ENCODE results near the gene ZNF581.

DNA sequence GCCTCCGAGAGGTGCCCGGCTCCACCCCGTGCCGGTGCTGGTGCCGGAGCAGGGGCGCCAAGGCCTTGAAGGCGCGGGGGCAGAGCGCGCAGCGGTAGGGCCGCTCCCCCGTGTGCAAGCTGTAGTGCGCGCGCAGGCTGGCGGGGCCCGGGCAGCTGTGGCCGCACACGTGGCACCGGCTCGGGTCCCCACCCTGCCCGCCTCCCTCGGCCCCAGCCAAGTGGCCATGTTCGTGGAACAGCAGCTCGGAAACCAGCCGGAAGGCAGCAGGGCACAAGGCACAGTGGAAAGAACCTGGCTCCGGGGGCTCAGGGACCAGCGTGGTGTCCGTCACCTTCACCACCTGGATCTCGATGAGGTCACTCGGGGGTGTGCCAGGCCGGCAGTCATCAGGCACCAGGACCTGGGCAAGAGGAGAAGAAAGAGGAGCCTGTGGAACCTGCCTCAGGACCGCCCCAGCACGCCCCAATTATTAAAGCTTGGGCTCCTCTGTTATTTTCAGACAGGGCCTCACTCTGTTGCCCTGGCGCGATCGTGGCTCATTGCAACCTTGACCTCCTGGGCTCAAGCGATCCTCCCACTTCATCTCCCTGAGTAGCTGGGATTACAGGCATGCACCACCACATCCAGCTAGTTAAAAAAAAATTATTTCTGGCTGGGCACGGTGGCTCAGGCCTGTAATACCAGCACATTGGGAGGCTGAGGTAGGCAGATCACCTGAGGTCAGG lies 21.0 kb upstream of the ZNF581 start:
- TF ChIP-seq, protein P1, sequence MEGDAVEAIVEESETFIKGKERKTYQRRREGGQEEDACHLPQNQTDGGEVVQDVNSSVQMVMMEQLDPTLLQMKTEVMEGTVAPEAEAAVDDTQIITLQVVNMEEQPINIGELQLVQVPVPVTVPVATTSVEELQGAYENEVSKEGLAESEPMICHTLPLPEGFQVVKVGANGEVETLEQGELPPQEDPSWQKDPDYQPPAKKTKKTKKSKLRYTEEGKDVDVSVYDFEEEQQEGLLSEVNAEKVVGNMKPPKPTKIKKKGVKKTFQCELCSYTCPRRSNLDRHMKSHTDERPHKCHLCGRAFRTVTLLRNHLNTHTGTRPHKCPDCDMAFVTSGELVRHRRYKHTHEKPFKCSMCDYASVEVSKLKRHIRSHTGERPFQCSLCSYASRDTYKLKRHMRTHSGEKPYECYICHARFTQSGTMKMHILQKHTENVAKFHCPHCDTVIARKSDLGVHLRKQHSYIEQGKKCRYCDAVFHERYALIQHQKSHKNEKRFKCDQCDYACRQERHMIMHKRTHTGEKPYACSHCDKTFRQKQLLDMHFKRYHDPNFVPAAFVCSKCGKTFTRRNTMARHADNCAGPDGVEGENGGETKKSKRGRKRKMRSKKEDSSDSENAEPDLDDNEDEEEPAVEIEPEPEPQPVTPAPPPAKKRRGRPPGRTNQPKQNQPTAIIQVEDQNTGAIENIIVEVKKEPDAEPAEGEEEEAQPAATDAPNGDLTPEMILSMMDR (IDR thresholded peaks at IDR 0.05; ENCODE audit: low read depth, low read length), result no peak
- TF ChIP-seq EZH2phosphoT487 (IDR thresholded peaks at IDR 0.05; ENCODE audit: low read depth), result no peak

Data from OCI-LY3 (cell line).